NCI-H526 (cell line): ENCODE data around the gene MYO19.
"Not testable (repeated sequence)": the region's sequence is repeated elsewhere in the genome, so short reads cannot be mapped to it uniquely, and the experiment has no call there.

Experiments used
- DNase-seq, 2 experiments: peaks; one replicate each; lab custom pipeline; 2025; lab: John Stamatoyannopoulos, UW

MYO19 gene

DNA sequence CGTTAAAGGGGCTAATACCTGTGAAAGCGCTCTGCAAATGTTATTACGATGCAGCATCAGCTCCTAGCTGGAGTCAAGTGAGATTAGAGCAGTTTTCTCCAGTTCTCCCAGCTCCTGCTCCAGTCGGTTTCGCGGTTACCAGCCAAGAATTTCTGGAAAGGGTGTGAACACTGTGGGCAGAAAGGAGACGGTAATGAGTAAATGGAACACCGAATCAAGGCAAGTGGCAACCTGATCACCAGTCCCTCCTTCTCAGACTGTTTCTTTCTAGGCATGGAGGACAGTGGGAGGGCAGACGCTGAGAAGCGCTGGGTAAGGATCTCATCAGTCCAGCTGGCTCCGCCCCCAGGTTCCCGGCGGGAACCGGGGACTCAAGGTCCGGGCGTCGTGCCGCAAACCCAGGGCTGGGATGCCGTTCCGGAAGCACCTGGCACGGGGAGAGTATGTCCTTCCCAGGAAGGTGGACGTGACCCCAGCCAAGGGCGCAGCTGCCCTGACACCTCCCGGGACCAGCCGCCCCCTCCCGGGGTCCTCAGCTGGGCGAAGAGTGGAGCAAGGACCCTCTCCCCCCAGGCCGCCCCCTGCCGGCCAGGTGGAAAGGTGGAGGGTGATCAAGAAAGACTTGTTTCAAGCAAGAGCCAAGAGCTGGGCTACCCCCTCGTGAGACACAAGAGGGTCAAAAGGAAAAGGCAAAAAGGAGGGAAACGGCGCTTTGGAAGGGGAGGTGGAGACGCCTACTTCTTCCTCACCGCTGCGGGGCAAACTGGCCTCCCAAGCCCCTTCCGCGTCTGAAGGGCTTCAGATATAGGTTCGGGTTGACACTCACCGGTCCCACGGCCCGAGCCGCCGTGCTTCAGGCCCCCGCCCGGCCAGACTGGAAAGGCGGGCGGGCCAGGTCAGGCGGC, 481 bp downstream of the MYO19 start:
- DNase-seq, result peak; percentile 72 to 89

DNA sequence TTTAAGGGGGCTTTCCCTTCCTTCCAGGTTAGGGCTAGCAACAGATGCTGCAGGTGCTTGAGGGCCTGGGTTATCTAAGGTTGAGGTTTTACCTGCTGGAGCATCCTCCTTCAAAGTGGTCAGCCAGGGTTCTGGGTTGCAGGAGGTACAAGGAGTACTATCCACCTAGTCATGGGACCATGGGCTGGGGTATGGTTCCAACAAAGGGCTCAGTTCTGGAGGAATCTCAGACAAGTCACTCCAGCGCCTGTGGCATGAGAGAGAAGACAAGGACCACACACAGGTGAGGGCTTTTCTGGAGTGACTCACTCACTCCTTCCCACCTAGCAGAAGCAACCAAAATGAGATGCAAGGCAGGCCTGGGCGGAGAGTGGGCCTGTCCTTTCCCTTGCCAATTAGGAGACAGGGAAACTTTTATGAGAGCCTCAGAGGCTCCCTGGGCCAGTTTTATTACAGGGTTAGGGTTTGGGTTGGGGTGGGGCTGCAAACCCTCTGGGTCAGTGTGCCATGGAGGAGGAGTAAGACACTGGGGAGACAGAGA, 2.2 kb downstream of the MYO19 start:
- no peak for DNase-seq

DNA sequence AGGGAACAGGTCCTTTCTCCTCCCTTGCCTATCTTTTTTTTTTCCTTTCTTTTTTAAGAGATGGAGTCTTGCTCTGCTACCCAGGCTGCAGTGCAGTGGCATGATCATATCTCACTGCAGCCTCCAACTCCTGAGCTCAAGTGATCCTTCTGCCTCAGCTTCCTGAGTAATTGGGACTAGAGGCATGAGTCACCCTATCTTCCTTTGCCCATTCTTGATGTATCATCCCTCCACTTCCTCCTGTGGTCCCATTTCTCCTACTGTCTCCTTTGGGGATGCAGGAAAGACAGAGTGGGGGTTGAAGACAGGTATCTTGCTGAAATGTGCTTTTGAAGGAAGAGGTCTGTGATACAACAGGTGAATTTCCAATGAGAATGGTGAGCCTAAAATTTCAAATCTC, 5.5 kb downstream of the MYO19 start:
- no peak for DNase-seq

DNA sequence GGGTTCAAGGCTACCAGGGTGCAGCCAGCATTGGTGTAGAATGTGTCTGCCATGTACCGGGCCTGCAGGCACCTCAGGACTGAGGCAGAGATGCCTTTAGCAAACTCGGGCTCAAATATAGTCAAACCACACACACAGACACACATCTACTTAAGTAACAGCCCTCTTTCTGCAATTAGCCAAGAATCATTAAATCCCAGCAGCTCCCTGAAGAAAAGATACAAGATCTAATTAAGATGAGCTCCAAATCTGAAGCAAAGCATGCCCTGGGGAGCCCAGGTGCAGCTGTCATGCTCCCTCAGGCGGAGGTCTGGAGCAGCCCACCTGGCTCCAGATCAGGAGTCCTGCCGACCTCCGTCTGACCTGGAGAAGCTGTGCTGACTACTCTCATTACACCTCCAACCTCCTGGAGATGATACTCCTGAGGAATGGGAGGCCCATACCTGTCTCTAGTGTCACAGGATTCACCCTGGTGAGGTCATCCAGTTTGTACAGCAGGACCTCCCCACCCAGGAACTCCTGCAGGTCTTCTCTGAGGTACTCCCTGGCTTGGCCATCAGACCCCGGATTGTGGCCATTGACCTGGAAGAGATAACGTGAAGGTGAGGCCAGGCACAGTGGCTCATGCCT, 6.9 kb downstream of the MYO19 start:
- DNase-seq, result no peak

DNA sequence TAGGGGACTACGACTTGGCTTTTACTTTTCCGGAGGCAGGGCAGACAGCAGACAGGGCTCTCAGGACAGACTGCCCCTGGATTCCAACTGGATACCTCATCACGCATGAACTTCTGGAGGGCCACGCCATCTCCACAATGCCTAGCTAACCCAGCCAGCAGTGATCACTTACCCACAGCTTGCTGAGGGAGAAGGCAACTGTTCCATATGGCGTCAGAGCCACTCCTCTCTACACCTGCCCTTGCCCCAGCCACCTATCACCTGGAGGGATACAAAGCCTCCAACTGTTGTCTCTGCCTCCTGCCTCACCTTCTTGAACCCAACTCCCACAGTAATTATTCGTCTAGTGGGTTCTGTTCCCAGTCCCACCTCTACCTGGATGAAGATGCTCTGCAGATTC, 8.8 kb downstream of the MYO19 start:
- DNase-seq, result no peak

DNA sequence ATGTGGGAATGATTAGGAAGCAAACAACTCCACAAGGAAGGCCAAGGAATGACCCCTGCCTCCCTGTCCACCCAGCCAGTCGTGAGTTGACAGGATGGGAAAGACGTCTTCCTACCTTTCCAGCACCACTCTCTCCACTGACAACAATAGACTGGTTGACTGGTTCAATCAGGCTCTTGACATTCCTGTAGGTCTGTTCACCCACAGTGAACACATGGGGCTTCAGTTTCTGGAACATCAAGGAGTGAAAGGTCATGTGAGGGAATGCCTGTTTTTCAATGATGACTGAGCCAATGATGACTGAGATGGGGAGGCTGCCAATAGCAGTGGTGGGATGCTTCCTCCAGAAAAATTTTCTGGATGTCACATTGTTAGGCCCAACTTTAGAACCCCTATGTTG, 9.6 kb downstream of the MYO19 start:
- no peak for DNase-seq

DNA sequence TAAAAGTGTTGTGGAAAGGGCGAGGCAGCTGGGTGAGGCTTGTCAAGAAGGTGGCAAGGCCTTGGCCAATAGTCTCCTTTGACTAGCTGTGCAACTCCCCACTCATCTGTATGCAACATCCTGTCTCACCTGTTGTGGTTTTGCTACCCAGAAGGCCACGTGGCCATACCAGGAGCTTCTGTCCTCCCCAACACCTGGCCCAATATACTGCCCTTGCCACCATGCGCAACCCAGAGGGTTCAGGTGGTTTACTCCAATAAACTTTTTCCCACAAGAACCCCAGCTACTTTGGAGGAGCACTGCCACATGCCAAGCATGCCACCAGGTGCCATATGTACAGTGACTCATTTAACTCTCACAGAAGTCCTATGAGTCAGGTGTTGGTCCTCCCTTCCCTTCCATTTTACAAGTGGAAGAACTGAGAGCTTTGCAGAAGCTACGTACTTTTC, 10.2 kb downstream of the MYO19 start:
- no peak for DNase-seq

DNA sequence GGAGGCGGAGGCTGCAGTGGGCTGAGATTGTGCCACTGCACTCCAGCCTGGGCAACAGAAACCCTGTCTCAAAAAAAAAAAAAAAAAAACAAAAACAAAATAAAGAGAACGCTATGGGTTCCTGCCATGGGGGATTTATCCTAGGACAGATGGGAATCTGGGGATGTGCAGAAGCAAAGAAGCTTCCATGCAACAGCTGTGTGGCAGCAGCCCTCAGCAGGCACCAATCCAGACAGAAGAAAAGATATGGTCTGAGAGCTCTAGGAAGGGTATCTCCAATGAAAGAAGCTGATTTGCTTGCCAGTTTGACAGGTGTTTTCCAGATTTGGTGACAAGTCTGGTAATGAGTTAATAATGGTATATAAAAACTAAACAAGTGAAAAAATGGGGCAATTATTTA, 11.6 kb downstream of the MYO19 start:
- no peak for DNase-seq

DNA sequence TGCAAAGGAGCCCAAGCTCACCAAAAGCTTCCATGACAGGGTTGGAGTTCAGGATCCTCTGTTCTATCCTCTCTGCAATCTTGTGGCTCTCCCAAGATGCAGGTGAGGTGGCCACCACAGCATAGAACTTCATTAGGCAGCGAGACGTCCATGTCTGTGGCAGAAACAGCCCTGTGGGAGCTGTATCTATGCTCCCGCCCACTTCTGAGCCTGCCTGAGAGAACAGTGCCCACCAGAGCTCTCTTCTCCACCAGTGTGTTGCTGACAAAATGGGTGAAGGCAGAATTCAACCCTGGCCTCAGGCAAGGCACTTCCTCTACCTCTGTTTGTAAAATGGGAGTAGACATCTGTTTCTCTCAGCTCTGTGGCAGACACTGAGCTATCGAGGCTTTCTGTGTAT, 18.8 kb downstream of the MYO19 start:
- DNase-seq, result no peak

DNA sequence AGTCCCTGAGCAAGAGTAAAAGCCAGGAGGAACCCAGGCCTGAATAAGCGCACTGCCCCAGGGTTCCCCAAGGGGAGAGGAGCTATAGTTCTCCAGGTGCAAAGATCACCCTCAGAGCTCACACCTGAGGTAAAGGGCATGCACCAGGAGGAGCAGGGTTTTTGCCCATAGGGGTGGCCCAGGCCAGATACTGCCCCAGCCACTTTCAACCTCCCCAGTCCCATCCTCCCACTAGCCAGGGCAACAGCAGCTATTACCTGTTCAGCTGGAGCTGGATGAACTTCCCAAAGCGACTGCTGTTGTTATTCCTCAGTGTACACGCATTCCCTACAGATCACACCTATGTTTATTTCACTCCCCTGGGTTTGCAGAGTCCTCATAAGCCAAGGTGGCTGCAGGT, 19.8 kb downstream of the MYO19 start:
- DNase-seq, result no peak

DNA sequence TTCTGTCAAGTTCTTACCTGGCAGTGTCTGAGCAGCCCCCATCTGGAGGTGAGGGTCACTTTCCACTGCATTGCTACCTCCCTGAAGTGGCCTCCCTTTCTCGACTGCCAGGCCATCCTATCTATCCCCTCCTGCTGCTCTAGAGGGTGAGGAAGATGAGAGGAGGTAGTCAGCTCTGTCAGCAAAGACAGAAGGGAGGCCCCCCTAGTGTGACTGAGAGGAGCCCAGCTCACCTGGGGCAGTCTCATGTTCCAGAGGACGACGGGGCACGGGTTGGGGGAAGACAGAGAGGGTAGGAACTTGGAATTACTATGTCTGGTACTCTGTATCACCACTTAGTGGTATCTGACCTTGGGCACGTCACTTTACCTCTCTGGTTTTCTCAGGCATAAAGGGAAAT, 22.0 kb downstream of the MYO19 start:
- no peak for DNase-seq

DNA sequence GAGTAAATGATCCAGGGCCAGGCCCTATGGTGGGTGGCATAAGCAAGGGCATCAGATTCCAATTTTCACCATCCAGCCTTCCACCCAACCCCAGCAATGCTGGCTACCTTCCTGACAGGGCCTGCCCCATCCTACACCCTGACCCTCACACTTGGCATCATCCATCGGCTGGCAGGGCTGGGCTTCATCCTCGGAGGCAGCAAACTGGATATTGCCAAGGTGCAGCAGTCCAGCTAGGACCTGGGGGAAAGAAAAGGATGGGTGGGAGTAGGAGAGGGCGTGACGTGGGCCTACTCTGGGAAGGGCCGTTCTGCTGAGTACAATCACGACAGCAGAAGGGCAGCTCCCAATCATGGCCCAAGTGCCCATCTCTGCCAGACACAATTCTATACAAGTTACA, 23.5 kb downstream of the MYO19 start:
- no peak for DNase-seq

DNA sequence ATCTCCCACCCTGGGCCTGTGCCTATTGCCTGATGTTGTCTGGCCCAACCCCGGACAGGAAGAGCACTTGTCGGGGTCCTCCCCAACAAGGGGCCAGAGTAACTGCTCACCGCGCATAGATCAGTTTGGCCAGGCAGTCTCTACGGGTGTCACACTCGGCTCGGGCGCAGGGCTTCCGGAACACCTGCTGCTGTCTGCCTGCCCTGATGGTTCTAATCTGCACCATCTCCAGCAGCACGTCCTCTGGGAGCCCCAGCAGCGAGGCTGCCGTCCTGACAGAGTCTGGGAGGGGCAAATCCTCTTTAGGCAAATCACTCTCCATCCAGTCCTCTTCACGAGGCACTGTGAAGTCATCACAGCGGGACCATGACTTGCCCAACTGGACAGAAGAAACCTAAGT, 24.0 kb downstream of the MYO19 start:
- DNase-seq, result no peak

DNA sequence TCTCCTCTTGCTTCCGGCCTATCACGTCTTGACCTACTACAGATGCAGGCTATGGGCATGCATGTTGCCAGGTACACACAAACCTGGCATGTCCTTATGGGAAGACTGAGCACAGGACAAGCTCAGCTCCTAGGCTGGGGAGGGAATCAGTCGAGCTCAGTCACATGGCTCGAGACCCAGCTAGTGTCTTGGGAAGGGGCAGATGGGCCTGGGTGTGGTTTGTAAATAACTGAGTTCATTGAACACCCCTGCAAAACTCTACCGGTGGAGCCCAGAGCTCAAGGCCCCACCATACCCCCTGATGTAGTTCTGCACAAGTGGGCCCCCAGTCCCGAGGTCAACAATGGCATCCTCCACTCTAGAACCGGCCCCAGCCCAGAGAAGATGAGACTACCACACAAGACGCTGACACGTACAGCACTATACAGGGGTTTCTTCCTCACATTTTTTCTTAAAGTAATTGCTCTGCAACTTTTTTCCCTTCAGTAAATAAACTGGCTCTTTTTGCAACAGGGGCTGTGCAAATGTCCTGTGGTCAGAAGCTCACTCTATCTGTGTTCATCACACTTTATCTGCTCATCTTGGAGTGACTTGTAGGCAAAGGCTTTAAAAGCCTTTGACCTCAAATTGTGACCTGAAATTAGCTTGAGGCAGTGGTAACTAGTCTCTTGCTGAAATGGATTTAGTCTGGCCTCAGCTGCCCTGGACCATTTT, 25.2 kb downstream of the MYO19 start:
- no peak for DNase-seq

DNA sequence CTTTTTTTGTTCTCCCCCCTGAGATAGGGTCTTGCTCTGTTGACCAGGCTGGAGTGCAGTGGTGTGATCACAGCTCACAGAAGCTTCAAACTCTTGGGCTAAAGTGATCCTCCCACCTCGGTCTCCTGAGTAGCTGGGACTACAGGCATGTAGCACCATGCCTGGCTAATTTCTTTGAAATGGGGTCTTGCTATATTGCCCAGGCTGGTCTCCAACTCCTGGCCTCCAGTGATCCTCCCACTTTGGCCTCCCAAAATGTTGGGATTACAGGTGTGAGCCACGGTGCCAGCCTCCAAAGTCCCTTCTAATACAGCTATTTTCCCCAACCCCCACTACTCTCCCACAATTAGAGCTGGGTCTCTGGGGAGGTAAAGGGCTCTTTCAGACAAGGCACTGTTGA, 26.2 kb downstream of the MYO19 start:
- not testable (repeated sequence) for DNase-seq

DNA sequence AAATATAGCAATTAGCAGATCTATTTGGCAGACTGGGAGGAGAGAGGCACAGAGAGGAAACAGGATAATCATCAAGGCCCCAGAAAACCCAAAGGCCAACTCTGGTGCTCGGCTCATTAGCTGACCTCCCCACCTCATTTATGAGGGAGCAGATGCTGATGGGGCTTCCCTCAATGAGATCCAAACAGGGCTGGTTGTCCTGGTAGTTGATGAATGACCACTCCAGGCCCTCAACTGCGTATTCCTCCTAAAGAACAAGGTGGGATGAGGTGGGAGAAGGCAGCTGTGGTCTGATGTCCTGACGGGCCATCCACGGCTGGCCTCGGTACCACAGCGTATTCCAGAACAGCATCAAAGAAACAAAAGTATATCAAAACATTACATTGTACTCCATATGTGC, 27.4 kb downstream of the MYO19 start:
- DNase-seq, result no peak

DNA sequence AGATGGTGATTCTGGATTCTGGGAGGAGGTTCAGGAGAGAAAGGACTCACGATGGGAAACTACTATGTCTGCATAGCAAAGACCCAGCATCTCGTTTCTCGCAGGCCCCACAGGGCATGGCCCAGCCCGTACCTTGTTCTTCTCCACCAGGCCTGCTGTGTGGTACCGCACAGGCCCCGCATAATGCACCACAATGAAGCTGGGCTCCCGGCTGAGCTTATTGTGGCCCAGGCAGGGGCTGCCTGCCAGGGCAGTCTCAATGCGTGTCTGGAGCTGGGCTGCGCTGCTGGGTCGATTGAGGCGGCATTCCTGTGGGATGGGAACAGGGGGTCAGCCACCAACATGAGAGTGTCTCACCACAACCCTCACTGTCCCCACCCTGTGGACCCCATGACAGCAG, 27.8 kb downstream of the MYO19 start:
- no peak for DNase-seq

DNA sequence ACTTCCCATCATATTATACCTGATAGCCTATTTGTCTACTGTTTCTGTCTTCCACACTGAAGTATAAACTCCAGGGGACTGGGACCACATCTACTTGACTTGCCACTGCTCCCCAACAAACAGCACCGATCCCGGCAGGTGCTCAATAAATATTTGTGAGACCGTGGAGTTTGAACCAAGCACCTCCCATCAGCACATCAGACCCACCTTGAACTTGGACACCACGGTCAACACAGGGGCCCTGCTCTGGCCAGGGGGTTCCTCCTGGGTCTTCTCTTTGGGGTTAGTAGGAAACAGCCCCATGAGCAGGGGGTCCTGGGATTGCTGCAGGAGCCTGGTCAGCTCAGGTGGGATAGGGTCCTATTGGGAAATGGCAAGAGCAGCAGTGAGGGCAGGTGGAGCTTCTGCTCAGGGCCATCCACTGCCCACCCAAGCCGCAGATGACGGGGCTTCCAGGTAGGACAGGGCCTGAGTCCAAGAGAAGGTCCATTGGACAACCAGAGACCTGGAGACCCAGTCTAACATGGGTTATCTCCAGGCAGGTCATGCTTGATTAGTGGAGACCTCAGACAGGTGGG, 28.3 kb downstream of the MYO19 start:
- DNase-seq, result no peak

DNA sequence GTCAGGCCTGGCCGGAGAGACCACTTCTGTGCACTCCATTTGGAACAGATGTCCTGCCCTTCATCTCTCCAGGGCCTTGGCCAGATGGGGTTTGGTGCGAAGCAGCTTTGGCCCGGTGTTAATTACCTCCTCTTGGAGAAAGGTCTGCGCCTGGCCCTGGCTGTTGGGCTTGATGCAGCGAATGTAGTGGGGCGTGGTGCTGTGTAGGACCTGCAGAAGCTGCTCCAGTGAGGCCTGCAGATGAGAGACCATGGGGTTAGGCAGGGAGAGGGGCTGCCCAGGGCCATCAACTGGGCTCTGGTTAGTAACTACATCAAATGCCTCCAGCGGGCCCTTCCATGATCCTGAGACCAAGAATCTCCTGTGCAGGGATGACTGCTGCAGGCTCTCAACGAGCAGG, 29.5 kb downstream of the MYO19 start:
- no peak for DNase-seq

DNA sequence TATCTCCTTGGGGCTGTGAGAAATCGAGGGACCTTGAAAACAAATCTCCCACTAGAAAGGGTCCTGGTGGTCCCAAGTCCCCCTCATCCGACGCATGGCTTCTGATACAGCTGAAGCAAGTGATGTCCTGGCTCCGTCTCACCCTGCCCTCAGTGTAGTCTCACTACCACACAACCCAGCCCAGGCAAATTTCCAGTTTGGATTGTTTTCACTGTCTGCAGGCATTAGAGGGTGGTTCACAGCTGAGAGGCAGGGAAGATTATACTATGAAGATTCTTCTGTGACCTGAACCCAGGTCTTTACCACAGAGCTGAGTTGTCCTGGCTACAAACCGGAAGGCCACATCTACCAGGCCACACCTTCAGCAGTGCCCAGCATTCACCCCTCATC, 30.5 kb downstream of the MYO19 start:
- DNase-seq, result no peak

DNA sequence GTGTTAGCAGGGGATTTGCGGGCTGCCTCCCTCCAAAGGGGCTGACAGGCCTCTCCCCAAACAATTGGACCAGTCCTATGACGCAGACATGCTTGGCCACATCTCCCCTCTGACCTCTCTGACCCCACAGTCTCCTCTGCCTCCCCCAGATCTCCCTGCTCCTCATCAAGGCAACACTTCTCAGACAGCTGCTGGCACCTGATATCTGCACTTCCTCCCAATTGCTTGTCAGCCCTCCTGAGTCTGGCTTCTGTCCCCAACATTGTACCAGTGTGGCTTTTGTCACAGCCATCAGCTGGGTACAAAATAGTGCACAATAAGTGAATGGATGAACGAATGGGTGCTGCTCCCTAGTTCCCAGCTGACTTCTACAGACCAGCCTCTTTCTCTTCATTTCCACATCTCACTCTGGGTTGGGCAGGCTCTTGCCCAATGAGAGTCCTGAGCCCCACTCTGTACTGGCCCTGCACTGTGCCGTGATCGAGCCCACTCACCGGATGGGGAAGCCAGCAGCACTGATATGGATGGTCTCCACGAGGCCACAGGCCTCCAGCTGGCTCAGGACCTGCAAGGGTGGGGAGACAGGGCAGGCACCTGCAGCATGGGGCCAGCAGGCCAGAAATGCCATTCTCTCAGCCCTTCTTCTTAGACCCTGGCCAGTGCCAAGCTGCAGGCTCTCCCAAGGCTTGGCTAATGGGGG, 31.1 kb downstream of the MYO19 start:
- DNase-seq, result no peak

DNA sequence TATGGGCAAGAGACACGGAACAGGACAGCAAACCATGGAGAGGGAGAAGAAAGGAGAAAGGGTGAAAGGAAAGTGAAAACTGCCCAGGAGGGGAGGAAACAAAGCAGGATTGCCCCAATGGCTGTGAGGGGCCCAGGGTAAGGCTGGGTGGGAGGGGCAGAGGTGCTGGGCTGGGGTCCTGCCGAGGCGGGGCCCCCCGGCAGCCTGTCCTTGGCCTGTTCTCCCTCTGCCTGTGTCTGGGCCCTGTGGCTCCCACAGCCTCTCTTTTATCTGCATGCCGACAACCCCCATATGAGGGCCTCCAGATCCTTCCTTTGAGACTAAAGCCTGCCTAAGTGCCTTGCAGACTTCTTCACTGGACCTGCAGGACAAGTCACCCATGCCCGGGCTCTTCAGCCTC, 32.7 kb downstream of the MYO19 start:
- no peak for DNase-seq
